T-helper 9 cell (primary cell): ENCODE data around the gene SNCAIP.

Experiments
- DNase-seq: peaks from one replicate; pipeline ENCODE4 v3.0.0-alpha.2; 2020

SNCAIP gene

GRCh38 chr5:122429545-122430318 is 117.7 kb downstream of the SNCAIP start:
- no peak for DNase-seq

GRCh38 chr5:122430319-122430586 is 118.2 kb downstream of the SNCAIP start:
- DNase-seq: no peak

GRCh38 chr5:122431298-122431697 is 119.3 kb downstream of the SNCAIP start:
- DNase-seq: no peak

- DNase-seq: no peak
These were observed 122.4 kb downstream of the SNCAIP start for GRCh38 chr5:122434205-122434970.

- DNase-seq: no peak
These were observed 123.2 kb downstream of the SNCAIP start for GRCh38 chr5:122435234-122435633.

GRCh38 chr5:122435761-122436160 is 123.7 kb downstream of the SNCAIP start:
- no peak for DNase-seq

- DNase-seq: no peak
These were observed 124.6 kb downstream of the SNCAIP start for GRCh38 chr5:122436615-122437014.

- no peak for DNase-seq
These were observed 127.6 kb downstream of the SNCAIP start for GRCh38 chr5:122439645-122440044.

- DNase-seq: no peak
These were observed 130.9 kb downstream of the SNCAIP start for GRCh38 chr5:122442938-122443337.

- no peak for DNase-seq
These were observed 132.4 kb downstream of the SNCAIP start for GRCh38 chr5:122444411-122444810.

GRCh38 chr5:122445070-122445469 is 133.0 kb downstream of the SNCAIP start:
- DNase-seq: no peak

- no peak for DNase-seq
These were observed 135.0 kb downstream of the SNCAIP start for GRCh38 chr5:122447072-122447471.

- DNase-seq: no peak
These were observed 135.8 kb downstream of the SNCAIP start for GRCh38 chr5:122447879-122448278.

GRCh38 chr5:122454541-122454940 is 142.5 kb downstream of the SNCAIP start:
- no peak for DNase-seq

- DNase-seq: no peak
These were observed 143.9 kb downstream of the SNCAIP start for GRCh38 chr5:122455939-122456338.

- DNase-seq: no peak
These were observed 145.3 kb downstream of the SNCAIP start for GRCh38 chr5:122457178-122457826.

GRCh38 chr5:122458278-122458872 is 146.3 kb downstream of the SNCAIP start:
- no peak for DNase-seq

GRCh38 chr5:122462486-122462885 is 150.4 kb downstream of the SNCAIP start:
- DNase-seq: no peak

- DNase-seq: no peak
These were observed 151.2 kb downstream of the SNCAIP start for GRCh38 chr5:122463221-122463620.

- no peak for DNase-seq
These were observed 152.2 kb downstream of the SNCAIP start for GRCh38 chr5:122464191-122464590.

GRCh38 chr5:122465031-122465577 is 153.1 kb downstream of the SNCAIP start:
- no peak for DNase-seq

- no peak for DNase-seq
These were observed 154.0 kb downstream of the SNCAIP start for GRCh38 chr5:122465994-122466393.
